Keratinocyte (primary cell): ENCODE results near the gene PAXIP1. TPM values are rescaled to one million over a fixed set of nuclear protein-coding genes. Genes with fewer than 3 reads are reported as not detected.

Experiments
- DNase-seq: peaks from one replicate; pipeline ENCODE4 v3.0.0-alpha.2; 2011; ENCODE audit warnings: low read depth, missing footprints, low spot score
- FAIRE-seq: peaks from 2 replicates; lab custom pipeline; 2011; peaks lifted over from hg19 to GRCh38; lab: Jason Lieb, UNC
- H2AFZ ChIP-seq: 2 replicates; pipeline ENCODE4 v1.6.0; 2012; ENCODE audit warnings: low read length, control low read depth, inconsistent platforms; ENCODE audit not compliant: control insufficient read depth
- H3K27ac ChIP-seq: 2 replicates; pipeline ENCODE4 v1.5.1; 2011; ENCODE audit warnings: low read length; ENCODE audit not compliant: control insufficient read depth, insufficient read depth
- H3K27me3 ChIP-seq: 3 replicates; pipeline ENCODE4 v1.6.0; 2011; ENCODE audit warnings: low read length; ENCODE audit not compliant: control insufficient read depth, insufficient read depth; ENCODE audit errors: extremely low read depth
- H3K36me3 ChIP-seq, 2 experiments: 2 replicates in 1 of 2; 3 replicates in 1 of 2; pipeline ENCODE4 v1.5.1; 2011; ENCODE audit warnings: low read length in 2 of 2, mild to moderate bottlenecking in 1 of 2; ENCODE audit not compliant: control insufficient read depth in 2 of 2, insufficient read depth in 2 of 2; ENCODE audit errors: extremely low read depth in 1 of 2
- H3K4me1 ChIP-seq: 3 replicates; pipeline ENCODE4 v1.5.1; 2011; ENCODE audit warnings: low read length; ENCODE audit not compliant: control insufficient read depth, insufficient read depth; ENCODE audit errors: extremely low read depth
- H3K4me2 ChIP-seq: 3 replicates; pipeline ENCODE4 v1.6.0; 2011; ENCODE audit warnings: low read depth, low read length; ENCODE audit not compliant: control insufficient read depth, insufficient read depth; ENCODE audit errors: extremely low read depth
- H3K4me3 ChIP-seq, 3 experiments: fragments of 200-600 bp in 1 of 3; sonication (generic) in 1 of 3; 2 replicates in 2 of 3; 3 replicates in 1 of 3; pipeline ENCODE4 v1.5.1; 2011 to 2016; ENCODE audit warnings: low read length in 3 of 3, mild to moderate bottlenecking in 3 of 3, control low read depth in 2 of 3, inconsistent platforms in 1 of 3, low read depth in 1 of 3, mixed read lengths in 1 of 3, mixed run types in 1 of 3, moderate library complexity in 1 of 3; ENCODE audit not compliant: control insufficient read depth in 2 of 3, insufficient read depth in 2 of 3; ENCODE audit errors: extremely low read depth in 1 of 3
- H3K79me2 ChIP-seq: 2 replicates; pipeline ENCODE4 v1.6.0; 2012; ENCODE audit warnings: low read length; ENCODE audit not compliant: control insufficient read depth, insufficient read depth
- H3K9ac ChIP-seq: 3 replicates; pipeline ENCODE4 v1.6.0; 2011; ENCODE audit warnings: low read length; ENCODE audit not compliant: control insufficient read depth, insufficient read depth; ENCODE audit errors: extremely low read depth
- H3K9me1 ChIP-seq: 3 replicates; pipeline ENCODE4 v1.6.0; 2011; ENCODE audit warnings: low read length; ENCODE audit not compliant: control insufficient read depth, insufficient read depth; ENCODE audit errors: extremely low read depth
- H3K9me3 ChIP-seq: 2 replicates; pipeline ENCODE4 v1.5.1; 2012; ENCODE audit warnings: low read depth, low read length; ENCODE audit not compliant: control insufficient read depth
- H4K20me1 ChIP-seq: 3 replicates; pipeline ENCODE4 v1.6.0; 2011; ENCODE audit warnings: low read length; ENCODE audit not compliant: control insufficient read depth, insufficient read depth; ENCODE audit errors: extremely low read depth
- EZH2 ChIP-seq: IDR thresholded peaks from one replicate; pipeline ENCODE4 v1.6.1; 2012; ENCODE audit warnings: inconsistent platforms, mild to moderate bottlenecking, low read length, moderate library complexity
- dilution Hi-C: fragments of 300-500 bp; cut with MboI; formaldehyde crosslinking; loops from one replicate; pipeline ENCODE4 v1.7.0; 2020; ENCODE audit warnings: low sequenced_read_pairs; ENCODE audit not compliant: extremely low pct_ligation_motif_present
- polyA minus RNA-seq, 3 experiments: library from RNA; depleted of rRNA, polyadenylated mRNA; stranded (reverse); fragments of >200 nt; gene quantifications; 1 replicate in 1 of 3; 2 replicates in 1 of 3; 3 replicates in 1 of 3; pipeline ENCODE4 v1.2.3, GENCODE V29; 2011
- polyA plus RNA-seq, 5 experiments: library from polyadenylated mRNA; depleted of rRNA in 3 of 5; stranded (reverse) in 3 of 5; stranded (forward) in 1 of 5; unstranded in 1 of 5; fragments of >200 nt; gene quantifications; 1 replicate in 1 of 5; 2 replicates in 3 of 5; 3 replicates in 1 of 5; pipeline versions ENCODE4 v1.2.1 to v1.2.3, GENCODE V29; 2011 to 2012; ENCODE audit warnings: missing spikeins in 2 of 5, low read depth in 1 of 5, low replicate concordance in 1 of 5
- TF ChIP-seq, protein P1 (sequence below), 3 experiments: IDR thresholded peaks in 1 of 3; conservative IDR thresholded peaks in 1 of 3; optimal IDR thresholded peaks in 1 of 3; 2 replicates in 2 of 3; 3 replicates in 1 of 3; pipeline versions ENCODE3 to v1.5.1; 2011; ENCODE audit warnings: low read length in 3 of 3, mild to moderate bottlenecking in 3 of 3, moderate library complexity in 2 of 3, control low read depth in 1 of 3, inconsistent platforms in 1 of 3; ENCODE audit not compliant: insufficient read depth in 2 of 3; ENCODE audit errors: extremely low read depth in 1 of 3

The PAXIP1 gene, protein sequence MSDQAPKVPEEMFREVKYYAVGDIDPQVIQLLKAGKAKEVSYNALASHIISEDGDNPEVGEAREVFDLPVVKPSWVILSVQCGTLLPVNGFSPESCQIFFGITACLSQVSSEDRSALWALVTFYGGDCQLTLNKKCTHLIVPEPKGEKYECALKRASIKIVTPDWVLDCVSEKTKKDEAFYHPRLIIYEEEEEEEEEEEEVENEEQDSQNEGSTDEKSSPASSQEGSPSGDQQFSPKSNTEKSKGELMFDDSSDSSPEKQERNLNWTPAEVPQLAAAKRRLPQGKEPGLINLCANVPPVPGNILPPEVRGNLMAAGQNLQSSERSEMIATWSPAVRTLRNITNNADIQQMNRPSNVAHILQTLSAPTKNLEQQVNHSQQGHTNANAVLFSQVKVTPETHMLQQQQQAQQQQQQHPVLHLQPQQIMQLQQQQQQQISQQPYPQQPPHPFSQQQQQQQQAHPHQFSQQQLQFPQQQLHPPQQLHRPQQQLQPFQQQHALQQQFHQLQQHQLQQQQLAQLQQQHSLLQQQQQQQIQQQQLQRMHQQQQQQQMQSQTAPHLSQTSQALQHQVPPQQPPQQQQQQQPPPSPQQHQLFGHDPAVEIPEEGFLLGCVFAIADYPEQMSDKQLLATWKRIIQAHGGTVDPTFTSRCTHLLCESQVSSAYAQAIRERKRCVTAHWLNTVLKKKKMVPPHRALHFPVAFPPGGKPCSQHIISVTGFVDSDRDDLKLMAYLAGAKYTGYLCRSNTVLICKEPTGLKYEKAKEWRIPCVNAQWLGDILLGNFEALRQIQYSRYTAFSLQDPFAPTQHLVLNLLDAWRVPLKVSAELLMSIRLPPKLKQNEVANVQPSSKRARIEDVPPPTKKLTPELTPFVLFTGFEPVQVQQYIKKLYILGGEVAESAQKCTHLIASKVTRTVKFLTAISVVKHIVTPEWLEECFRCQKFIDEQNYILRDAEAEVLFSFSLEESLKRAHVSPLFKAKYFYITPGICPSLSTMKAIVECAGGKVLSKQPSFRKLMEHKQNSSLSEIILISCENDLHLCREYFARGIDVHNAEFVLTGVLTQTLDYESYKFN
- polyA plus RNA-seq = 7.4 to 9.9 TPM (median 9.4 TPM) in 3 replicates
- polyA plus RNA-seq (2011; ENCODE audit: low read depth) = 6.4 TPM
- polyA plus RNA-seq (2011; cell fraction: cytosol; rRNA removed) = 6.0 and 6.8 TPM in 2 replicates
- polyA plus RNA-seq (2011; cell fraction: nucleus; rRNA removed) = 18.0 and 18.9 TPM in 2 replicates
- 6.3 and 8.0 TPM in 2 replicates for polyA plus RNA-seq (2012; ENCODE audit: low replicate concordance)
- 5.2 to 8.2 TPM (median 5.8 TPM) in 3 replicates for polyA minus RNA-seq
- polyA minus RNA-seq (2011; cell fraction: cytosol; rRNA and poly(A)+ RNA removed) = 2.5 TPM
- polyA minus RNA-seq (2011; cell fraction: nucleus; rRNA and poly(A)+ RNA removed) = 4.6 and 7.8 TPM in 2 replicates

DNA sequence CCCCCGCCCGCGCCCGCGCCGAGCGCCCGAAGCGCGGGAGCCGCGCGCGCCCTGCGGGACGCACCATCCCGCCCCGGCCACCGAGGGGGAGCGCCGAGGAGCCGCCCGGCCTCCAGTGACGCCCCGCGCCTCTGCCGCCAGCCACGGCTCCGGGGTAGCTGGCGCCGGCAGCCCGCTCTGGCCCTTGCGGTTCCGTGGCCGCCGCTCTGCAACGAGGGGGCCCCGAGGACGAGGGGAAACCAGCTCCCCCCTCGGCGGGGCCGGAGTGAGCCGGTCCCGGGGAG, at the start of gene PAXIP1:
Gene PAXIP1 (minus strand): TSS at position 33 of the 284 bp plus-strand sequence. CDS start 195 bp downstream, outside the sequence.
- Histone ChIP-seq H3K27ac (peak within 1 kb of the TSS; percentile 69), H4K20me1 (no peaks in the 10 kb centered on the region), H3K79me2 (peaks cover 48% of the 10 kb centered on the region), H3K36me3 (peaks cover 0 to 3% of the 10 kb centered on the region in 2 experiments), H3K9ac (peak within 1 kb of the TSS; percentile 84), H3K4me3 (peak within 1 kb of the TSS; percentile 86 to 99 (median 92)), H3K4me2 (peak within 1 kb of the TSS; percentile 96), H3K27me3 (no peaks in the 10 kb centered on the region), H2AFZ (peak within 1 kb of the TSS; percentile 92), H3K4me1 (peaks cover 13% of the 10 kb centered on the region), H3K9me1 (peaks cover 3% of the 10 kb centered on the region), H3K9me3 (no peaks in the 10 kb centered on the region)
- dilution Hi-C loops = no loop called here
- DNase-seq = no peak
- no peak for FAIRE-seq
- TF ChIP-seq, protein P1, sequence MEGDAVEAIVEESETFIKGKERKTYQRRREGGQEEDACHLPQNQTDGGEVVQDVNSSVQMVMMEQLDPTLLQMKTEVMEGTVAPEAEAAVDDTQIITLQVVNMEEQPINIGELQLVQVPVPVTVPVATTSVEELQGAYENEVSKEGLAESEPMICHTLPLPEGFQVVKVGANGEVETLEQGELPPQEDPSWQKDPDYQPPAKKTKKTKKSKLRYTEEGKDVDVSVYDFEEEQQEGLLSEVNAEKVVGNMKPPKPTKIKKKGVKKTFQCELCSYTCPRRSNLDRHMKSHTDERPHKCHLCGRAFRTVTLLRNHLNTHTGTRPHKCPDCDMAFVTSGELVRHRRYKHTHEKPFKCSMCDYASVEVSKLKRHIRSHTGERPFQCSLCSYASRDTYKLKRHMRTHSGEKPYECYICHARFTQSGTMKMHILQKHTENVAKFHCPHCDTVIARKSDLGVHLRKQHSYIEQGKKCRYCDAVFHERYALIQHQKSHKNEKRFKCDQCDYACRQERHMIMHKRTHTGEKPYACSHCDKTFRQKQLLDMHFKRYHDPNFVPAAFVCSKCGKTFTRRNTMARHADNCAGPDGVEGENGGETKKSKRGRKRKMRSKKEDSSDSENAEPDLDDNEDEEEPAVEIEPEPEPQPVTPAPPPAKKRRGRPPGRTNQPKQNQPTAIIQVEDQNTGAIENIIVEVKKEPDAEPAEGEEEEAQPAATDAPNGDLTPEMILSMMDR (optimal IDR thresholded peaks at IDR 0.05 in 1 of 3, IDR thresholded peaks at IDR 0.05 in 1 of 3, conservative IDR thresholded peaks at IDR 0.05 in 1 of 3; ENCODE audit: extremely low read depth in 1 of 3, insufficient read depth in 2 of 3, low read length in 3 of 3) = no peak
- no peak for TF ChIP-seq EZH2

- Histone ChIP-seq H3K27me3 (no peaks in the 10 kb centered on the region), H3K4me2 (no peak overlapping the region), H3K27ac (no peak overlapping the region), H4K20me1 (no peaks in the 10 kb centered on the region), H2AFZ (no peak overlapping the region), H3K9ac (no peak overlapping the region), H3K4me3 (no peak overlapping the region), H3K36me3 (no peaks in the 10 kb centered on the region), H3K4me1 (no peaks in the 10 kb centered on the region), H3K79me2 (no peaks in the 10 kb centered on the region), H3K9me1 (no peaks in the 10 kb centered on the region), H3K9me3 (no peaks in the 10 kb centered on the region)
- no peak for TF ChIP-seq EZH2
- TF ChIP-seq, protein P1 (optimal IDR thresholded peaks at IDR 0.05 in 1 of 3, IDR thresholded peaks at IDR 0.05 in 1 of 3, conservative IDR thresholded peaks at IDR 0.05 in 1 of 3; ENCODE audit: extremely low read depth in 1 of 3, insufficient read depth in 2 of 3, low read length in 3 of 3) = no peak
- FAIRE-seq (no peak), DNase-seq (no peak)
- dilution Hi-C loops = no loop called here
Observed at GRCh38 chr7:155051355-155051754, 48.4 kb upstream of the PAXIP1 start.
